ENCODE measurements around the gene HCN2. TPM values are rescaled to one million over a fixed set of nuclear protein-coding genes. Genes with fewer than 3 reads are reported as not detected.

Gene HCN2
- total RNA-seq, 1 donor from 2014 or later: not detected

- Mint-ChIP-seq H3K4me3 (no peak overlapping the region), H3K36me3 (peaks cover 5% of the 10 kb centered on the region), H3K4me1 (no peaks in the 10 kb centered on the region), H3K27ac (no peak overlapping the region), H3K27me3 (ENCODE audit: insufficient read depth, low read depth) (peaks cover 2% of the 10 kb centered on the region), H3K9me3 (no peaks in the 10 kb centered on the region)
- peaks cover 5% of the 10 kb centered on the region for H3K79me2 ChIP-seq (ENCODE audit: low read depth)
- no peak overlapping the region for H3K27ac ChIP-seq
- H3K36me3 ChIP-seq: no peaks in the 10 kb centered on the region
- no peak overlapping the region for H3K4me2 ChIP-seq
- no peak overlapping the region for H3K9ac ChIP-seq
- no peaks in the 10 kb centered on the region for H3K9me3 ChIP-seq (ENCODE audit: low read depth)
- H3F3A ChIP-seq (ENCODE audit: low read depth): no peaks in the 10 kb centered on the region
- H3K27me3 ChIP-seq: no peaks in the 10 kb centered on the region
- no peaks in the 10 kb centered on the region for H3K4me1 ChIP-seq
- no peak for DNase-seq (ENCODE audit: low spot score)
- H3K4me3 ChIP-seq: no peak overlapping the region
- H2AFZ ChIP-seq (replicated peaks): no peak overlapping the region
- H4K20me1 ChIP-seq (ENCODE audit: low read depth): peaks cover 18% of the 10 kb centered on the region
- TF ChIP-seq CTCF (IDR thresholded peaks at IDR 0.05) (no peak), EZH2 (IDR thresholded peaks at IDR 0.05) (no peak), EZH2phosphoT487 (IDR thresholded peaks at IDR 0.05) (no peak)
Observed at GRCh38 chr19:646779-647565, 57.3 kb downstream of the HCN2 start.

GRCh38 chr19:647566-648284 is 58.0 kb downstream of the HCN2 start:
- Mint-ChIP-seq H3K4me3 (no peak overlapping the region), H3K9me3 (no peaks in the 10 kb centered on the region), H3K27me3 (ENCODE audit: insufficient read depth, low read depth) (peaks cover 2% of the 10 kb centered on the region), H3K4me1 (no peaks in the 10 kb centered on the region), H3K36me3 (peaks cover 5% of the 10 kb centered on the region), H3K27ac (no peak overlapping the region)
- DNase-seq (ENCODE audit: low spot score): no peak
- Histone ChIP-seq H3K27ac (no peak overlapping the region), H3K4me2 (no peak overlapping the region), H3F3A (ENCODE audit: low read depth) (no peaks in the 10 kb centered on the region), H2AFZ (replicated peaks) (no peak overlapping the region), H3K9ac (no peak overlapping the region), H3K36me3 (no peaks in the 10 kb centered on the region), H3K4me3 (no peak overlapping the region), H3K9me3 (ENCODE audit: low read depth) (no peaks in the 10 kb centered on the region), H3K79me2 (ENCODE audit: low read depth) (peaks cover 12% of the 10 kb centered on the region), H3K27me3 (no peaks in the 10 kb centered on the region), H3K4me1 (no peaks in the 10 kb centered on the region), H4K20me1 (ENCODE audit: low read depth) (peaks cover 26% of the 10 kb centered on the region)
- no peak for TF ChIP-seq CTCF (IDR thresholded peaks at IDR 0.05)
- no peak for TF ChIP-seq EZH2phosphoT487 (IDR thresholded peaks at IDR 0.05)
- no peak for TF ChIP-seq EZH2 (IDR thresholded peaks at IDR 0.05)

- no peak for DNase-seq (ENCODE audit: low spot score)
- Histone ChIP-seq H4K20me1 (ENCODE audit: low read depth) (peaks cover 31% of the 10 kb centered on the region), H3F3A (ENCODE audit: low read depth) (no peaks in the 10 kb centered on the region), H3K79me2 (ENCODE audit: low read depth) (peaks cover 18% of the 10 kb centered on the region), H3K27ac (no peak overlapping the region), H3K4me2 (no peak overlapping the region), H3K4me3 (no peak overlapping the region), H2AFZ (replicated peaks) (no peak overlapping the region), H3K36me3 (no peaks in the 10 kb centered on the region), H3K9me3 (ENCODE audit: low read depth) (no peaks in the 10 kb centered on the region), H3K9ac (no peak overlapping the region), H3K27me3 (no peaks in the 10 kb centered on the region), H3K4me1 (no peaks in the 10 kb centered on the region)
- Mint-ChIP-seq H3K36me3 (peaks cover 5% of the 10 kb centered on the region), H3K4me3 (no peak overlapping the region), H3K27ac (no peak overlapping the region), H3K4me1 (no peaks in the 10 kb centered on the region), H3K9me3 (no peaks in the 10 kb centered on the region), H3K27me3 (ENCODE audit: insufficient read depth, low read depth) (peaks cover 2% of the 10 kb centered on the region)
- no peak for TF ChIP-seq EZH2phosphoT487 (IDR thresholded peaks at IDR 0.05)
- TF ChIP-seq EZH2 (IDR thresholded peaks at IDR 0.05): no peak
- no peak for TF ChIP-seq CTCF (IDR thresholded peaks at IDR 0.05)
Observed at GRCh38 chr19:648305-648704, 58.6 kb downstream of the HCN2 start.

Data from neural progenitor cell (in vitro differentiated cells).